Measurements from ENCODE around the gene RSPH1.

RSPH1 gene

GRCh38 chr21:42530167-42530518 is 34.1 kb upstream of the RSPH1 start:
- TF ChIP-seq CTCF (conservative IDR thresholded peaks at IDR 0.05) (no peak), ZFX (IDR thresholded peaks at IDR 0.05) (no peak)
- no peak overlapping the region for H3K27ac ChIP-seq

DNA sequence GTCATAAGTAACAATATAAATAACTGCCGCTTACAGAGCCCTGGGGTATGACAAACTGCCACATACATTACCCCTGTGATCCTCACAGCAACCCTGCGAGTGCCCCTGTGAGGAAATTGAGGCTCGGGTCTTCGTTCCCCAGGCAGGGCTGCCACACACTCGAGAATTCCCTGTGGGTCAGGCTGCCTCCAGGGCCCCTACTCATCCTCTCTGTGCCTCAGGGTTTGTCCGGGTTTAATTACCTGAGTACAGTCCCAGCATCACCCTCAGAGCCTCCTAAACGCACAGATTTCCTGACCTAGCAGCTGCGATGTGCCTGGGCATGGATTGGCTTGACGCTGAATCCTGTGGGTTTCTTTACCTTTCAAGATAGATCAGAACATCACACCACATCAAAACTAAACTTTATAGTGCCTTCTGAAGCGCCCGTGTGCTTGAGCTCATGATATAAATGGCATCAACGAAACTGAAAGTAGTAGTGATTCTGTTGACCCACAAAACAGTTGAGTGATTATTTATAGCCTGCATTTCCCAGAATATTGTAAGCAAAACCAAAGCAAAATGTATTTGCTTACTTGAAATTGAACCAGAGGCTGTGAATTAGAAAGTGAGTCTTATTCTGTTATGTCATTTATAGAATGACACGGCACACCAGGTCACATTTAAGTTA is 31.6 kb upstream of the RSPH1 start:
- TF ChIP-seq ZFX (IDR thresholded peaks at IDR 0.05) (no peak), CTCF (conservative IDR thresholded peaks at IDR 0.05) (no peak)
- no peak overlapping the region for H3K27ac ChIP-seq

GRCh38 chr21:42527127-42527488 is 31.1 kb upstream of the RSPH1 start:
- TF ChIP-seq CTCF (conservative IDR thresholded peaks at IDR 0.05) (no peak), ZFX (IDR thresholded peaks at IDR 0.05) (no peak)
- H3K27ac ChIP-seq = no peak overlapping the region

- H3K27ac ChIP-seq = no peak overlapping the region
- TF ChIP-seq ZFX (IDR thresholded peaks at IDR 0.05) (no peak), CTCF (conservative IDR thresholded peaks at IDR 0.05) (no peak)
Measured at GRCh38 chr21:42526379-42526727, 30.3 kb upstream of the RSPH1 start.

DNA sequence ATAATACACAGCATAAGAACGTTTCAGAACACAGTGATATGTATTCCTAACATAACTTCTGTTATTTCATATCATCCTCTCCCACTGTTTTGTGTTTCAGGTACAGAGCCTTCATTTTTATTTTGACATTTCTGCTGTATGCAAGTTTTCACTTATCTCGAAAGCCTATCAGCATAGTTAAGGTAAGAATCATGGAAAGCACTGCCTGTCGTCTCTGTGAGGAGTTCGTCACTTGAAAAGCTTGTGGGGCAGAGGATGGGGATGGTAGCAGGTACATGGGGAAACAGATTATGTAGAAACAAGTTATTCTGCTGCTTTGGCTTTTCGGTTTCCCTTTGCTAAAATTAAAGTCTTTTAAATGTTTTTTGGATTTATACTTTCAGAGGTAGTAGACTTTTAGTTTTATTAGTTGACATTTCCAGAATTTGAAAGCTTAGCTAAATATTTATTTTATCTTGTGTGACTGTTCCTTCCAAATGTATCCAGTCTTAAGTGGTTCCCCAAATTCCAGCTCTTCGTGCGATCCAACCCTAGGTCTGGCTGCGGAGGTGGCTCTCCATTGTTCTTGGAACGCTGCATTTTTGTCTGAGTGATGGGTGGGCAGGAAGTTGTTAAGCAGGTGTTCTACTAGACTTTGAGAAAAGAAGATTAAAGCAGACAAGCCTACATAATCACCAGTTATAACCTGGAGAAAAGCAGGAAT is 29.8 kb upstream of the RSPH1 start:
- TF ChIP-seq ZFX (IDR thresholded peaks at IDR 0.05) = no peak
- TF ChIP-seq CTCF (conservative IDR thresholded peaks at IDR 0.05) = no peak
- no peak overlapping the region for H3K27ac ChIP-seq

GRCh38 chr21:42525029-42525581 is 29.1 kb upstream of the RSPH1 start:
- no peak overlapping the region; the same call in 1 of the 2 replicates for H3K27ac ChIP-seq
- no peak for TF ChIP-seq ZFX (IDR thresholded peaks at IDR 0.05)
- no peak for TF ChIP-seq CTCF (conservative IDR thresholded peaks at IDR 0.05)

GRCh38 chr21:42524341-42525028 is 28.5 kb upstream of the RSPH1 start:
- TF ChIP-seq CTCF (conservative IDR thresholded peaks at IDR 0.05) (no peak), ZFX (IDR thresholded peaks at IDR 0.05) (no peak)
- H3K27ac ChIP-seq = no peak overlapping the region; the same call in 1 of the 2 replicates

Measured in C4-2B (cell line).